ENCODE measurements around the gene IL20.

Gene IL20

DNA sequence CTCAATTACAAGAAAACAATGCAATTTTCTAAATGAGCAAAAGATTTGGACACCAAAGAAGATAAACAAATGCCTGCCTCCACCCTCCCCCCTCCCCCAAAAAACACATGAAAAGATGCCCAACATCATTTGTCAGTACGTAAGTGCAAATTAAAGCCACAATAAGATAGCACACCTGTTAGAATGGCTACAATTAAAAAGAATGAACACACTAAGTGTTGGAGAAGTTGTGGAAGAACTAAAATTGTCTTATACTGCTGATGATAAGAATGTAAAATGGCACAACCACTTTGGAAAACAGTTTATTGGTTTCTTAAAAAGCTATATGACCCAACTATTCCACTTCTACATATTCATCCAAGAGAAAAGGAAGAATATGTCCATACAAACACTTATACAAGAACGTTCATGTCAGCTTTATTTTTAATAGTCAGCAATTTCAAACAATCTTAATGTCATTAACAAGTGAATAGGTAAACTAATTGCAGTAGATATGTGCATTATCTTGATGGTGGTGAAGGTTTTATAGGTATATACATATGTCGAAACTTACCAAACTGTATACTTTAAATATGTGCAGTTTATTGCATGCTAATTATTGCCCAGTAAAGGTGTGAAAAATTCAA lies 10.4 kb downstream of the IL20 start:
- DNase-seq: no peak

DNA sequence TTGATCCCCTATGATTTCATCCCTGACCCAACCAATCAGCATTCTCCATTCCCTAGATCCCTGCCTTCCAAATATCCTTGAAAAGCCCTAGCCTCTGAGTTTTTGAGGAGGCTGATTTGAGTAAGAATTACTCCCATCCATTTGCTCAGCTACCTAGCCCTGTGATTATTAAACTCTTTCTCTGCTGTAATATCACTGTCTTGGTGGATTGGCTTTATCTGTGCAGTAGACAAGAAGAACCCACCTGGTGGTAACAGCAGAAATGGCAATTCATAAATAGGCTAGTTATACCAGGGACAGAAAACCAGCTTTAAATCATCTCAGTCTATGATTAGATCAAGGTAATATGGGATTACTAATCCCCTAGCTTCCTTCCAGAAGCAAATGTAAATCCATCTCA lies 13.0 kb downstream of the IL20 start:
- DNase-seq: no peak

DNA sequence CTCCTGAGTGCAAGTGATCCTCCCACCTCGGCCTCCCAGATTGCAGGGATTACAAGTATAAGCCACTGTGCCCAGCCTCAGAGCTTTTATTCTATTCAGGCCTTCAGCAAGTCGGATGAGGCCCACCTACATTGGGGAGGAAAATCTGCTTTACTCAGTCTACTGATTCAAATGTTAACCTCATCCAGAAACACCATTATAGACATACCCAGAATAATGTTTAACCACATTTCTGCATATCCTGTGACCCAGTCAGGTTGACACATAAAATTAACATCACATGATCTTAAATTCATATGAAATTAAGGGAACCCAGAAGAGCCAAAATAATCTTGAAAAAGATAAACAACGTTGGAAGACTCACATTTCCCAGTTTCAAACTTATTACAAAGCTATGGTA lies 14.9 kb downstream of the IL20 start:
- no peak for DNase-seq

DNA sequence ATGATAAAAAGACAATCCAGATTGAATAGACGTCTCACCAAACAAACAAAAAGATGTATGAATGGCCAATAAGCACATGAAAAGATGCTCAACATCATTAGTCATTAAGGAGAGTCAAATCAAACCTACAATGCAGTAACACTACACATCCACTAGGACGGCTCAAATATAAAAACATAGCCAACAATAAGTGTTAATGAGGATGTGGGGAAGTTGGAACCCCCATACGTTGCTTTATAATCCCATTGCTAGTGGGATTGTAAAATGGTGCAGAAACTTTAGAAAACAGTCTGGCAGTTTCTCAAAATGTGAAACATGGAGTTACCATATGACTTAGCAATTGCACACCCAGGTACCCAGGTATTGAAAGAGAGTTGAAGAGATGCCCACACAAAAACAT lies 17.1 kb downstream of the IL20 start:
- DNase-seq: no peak

DNA sequence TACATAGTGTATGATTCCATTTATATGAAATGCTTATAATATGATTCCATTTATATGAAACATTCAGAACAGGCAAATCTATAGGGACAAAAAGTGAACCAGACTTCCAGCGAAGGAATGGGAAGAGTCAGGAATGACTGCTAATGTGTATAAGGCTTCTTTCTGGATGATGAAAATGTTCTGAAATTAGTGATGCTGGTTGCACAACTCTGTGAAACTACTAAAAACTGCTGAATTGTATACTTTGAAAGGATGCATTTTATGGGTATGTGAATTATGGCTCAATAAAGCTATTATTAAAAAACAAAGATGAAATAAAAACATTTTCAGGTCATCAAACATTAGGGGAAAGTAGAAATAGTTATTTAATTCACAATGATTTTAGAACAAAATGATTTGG lies 17.7 kb downstream of the IL20 start:
- DNase-seq: no peak

DNA sequence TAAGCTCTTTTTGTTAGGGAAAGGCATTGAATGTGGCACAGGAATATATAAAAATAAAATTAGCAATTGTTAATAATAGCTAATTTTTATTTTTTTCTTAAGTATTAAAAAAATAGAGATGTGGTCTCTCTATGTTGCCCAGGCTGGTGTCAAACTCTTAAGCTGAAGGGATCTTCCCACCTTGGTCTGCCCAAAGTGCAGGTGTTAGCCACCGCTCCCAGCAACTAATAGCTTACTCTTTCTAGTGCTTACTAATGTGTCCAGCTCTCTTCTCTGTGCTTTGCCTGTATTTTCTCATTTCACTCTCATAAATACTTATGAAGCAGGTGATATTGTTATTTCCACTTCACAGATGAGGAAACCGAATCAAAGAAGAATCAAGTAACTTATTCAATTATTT lies 18.5 kb downstream of the IL20 start:
- no peak for DNase-seq

DNA sequence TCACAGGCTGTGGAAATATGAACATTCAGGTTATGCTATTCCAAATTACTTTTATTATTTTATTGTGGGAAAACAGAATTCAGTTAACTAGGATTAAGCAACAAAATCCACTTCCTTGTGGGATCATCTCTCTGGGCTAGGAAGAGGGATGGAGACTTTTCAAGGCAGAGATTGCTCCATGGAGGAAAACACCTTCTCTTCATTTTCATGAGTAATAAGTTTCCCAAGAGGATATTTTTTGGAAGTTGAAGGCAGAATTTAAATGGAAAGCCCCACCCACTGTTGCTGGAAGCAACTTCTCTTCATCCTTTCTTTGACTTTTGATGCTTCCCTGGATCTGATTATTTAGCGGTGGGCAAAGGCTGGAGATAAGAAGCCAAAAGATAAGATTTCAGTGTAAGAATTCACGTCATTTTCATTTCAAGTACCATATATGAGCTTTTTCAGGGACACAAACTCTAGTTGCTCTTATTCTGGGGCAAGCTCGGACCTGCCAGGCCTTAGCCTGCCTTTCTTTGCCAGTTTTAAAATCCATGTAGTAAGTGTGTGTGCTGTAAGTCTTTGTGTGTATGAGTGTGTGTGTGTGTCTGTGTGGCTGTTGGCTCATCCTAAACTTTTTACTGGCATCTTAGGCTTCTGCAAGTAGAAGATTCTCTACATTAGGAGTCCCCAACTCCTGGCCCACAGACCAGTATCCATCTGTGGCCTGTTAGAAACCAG lies 20.1 kb downstream of the IL20 start:
- DNase-seq: no peak

DNA sequence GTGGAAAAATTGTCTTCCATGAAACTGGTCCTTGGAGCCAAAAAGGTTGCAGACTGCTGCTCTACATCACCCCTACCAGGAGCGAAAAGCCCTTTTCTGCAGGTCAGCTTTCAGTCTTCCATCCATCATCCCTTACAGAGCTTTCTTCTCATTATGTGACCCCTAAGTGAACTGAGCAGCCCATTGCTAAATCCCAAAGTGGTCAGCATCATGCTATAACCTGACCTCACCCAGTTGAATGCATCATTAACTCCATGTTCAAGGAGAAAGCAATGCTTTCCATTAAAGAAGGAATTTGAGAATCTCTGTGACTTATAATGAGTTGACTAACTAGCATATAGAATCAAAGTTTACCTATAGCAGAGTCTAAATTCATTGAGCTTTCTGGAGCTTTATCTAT lies 21.4 kb downstream of the IL20 start:
- no peak for DNase-seq

DNA sequence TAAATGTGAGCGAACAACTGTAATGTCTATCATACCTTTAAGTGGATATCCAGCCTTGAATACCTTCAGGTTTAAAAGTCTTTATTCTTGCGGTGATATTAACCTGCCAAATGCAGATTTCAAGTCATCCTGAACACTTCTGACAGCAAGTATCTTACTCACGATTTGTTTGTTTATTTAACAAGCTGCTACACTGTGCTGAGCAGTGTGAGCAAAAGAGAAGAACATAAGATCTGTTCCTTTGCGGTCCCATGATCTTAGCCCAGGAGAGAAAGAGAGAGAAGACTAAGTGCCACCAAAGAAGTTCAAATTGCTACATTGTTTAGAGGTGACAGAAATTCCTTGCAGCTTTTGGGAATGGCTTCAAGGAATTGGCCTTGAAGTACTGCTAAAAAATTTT lies 22.3 kb downstream of the IL20 start:
- no peak for DNase-seq

DNA sequence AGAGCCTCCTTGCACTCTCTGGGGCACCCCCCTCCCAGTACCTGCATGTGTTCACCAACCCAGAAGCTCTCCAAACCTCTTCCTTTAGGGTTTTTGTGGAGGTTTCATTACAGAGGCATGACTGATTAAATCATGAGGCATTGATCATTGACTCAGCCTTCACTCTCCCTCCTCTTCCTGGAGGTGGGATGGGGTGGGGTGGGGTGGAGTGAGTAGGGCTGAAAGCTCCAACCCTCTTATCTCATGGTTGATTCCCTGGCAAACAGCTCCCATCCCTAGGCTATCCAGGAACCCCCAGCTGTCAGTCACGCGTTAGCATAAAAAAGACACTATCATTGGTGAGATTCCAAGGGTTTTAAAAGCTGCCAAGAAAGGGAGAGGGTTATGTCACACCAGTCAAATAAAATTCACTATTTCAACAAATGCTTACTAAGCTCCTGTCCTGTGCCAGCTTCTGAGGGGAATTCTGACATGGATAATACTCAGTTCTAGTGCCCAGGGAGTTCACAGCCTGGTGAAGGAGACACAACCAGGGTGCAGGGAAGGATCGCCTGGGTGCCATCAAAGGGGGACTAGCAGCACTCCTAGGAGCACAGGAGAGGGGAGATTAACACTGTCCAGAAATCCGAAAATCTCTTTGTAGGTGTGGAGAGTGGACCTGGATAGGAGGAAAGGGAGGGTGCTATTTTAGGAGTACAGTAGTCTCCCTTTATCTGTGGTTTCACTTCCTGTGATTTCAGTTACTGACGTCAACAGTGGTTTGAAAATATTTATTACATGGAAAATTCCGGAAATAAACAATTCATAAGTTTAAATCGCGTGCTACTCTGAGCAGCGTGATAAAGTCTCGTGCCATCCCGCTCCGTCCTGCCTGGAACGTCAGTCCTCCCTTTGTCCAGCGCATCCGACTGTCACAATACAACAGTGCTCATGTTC lies 25.0 kb downstream of the IL20 start:
- no peak for DNase-seq

DNA sequence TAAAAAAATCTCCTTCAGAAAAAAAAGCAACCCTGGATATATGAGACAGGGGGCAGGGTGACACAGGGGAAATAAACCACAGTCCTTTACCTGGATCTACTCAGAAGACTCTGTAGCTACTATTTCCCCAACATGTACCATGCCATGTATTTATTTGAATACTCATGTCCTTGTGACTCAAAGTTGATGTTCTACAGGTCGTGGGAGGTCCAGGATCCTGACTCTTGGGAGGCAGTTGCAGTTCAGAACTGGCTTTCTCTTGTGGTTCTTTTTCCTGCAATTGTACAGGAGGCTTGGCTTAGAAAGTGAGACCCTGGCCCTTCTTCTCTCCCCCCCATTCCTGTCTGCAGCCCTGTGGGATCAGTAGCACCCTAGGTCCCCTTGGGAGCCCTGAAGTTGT lies 26.0 kb downstream of the IL20 start:
- DNase-seq: no peak

DNA sequence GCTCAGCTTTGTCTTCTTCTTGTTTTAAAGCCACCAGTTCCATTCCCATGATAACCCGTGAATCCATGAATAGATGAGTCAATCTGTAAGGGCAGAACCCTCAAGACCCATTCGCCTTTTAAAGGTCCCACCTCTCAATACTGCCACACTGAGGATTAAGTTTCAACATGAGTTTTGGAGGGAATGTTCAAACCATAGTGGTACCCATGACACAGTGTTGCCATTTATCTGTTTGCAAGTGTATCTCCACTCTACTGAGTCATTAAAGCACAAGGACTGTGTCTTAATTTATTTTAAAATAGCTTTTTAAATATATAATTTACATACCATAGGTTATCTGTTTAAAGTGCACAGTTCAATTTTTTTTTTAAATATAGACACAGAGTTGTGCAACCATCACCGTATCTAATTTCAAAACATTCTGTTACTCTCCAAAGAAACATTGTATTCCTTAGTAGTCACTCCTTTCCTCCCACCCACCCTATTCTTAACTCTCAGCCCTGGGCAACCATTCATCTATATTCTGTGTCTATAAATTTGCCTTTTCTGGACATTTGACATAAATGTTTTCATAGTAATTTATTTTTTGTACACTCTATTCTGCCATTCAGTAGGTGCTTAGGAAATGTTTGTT lies 27.0 kb downstream of the IL20 start:
- DNase-seq: no peak

DNA sequence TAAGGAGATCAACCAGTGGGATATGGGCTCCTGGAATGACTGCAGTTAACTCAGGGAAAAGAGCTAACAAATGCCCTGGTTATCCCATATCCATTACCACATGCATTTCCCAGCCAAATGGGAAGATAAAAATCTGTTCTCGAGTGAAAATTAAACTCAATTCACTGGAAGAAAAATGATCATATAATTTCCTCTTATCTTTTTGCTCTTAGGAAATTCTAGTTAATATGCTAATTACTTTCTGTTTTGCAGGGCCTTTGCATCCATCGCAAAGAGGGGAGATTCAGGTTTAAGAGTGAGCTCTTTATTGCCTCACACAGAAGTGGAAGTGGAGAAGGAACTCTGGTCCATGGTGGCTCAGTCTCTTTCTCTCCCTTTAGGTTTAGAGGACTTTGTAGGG lies 28.0 kb downstream of the IL20 start:
- DNase-seq: no peak

DNA sequence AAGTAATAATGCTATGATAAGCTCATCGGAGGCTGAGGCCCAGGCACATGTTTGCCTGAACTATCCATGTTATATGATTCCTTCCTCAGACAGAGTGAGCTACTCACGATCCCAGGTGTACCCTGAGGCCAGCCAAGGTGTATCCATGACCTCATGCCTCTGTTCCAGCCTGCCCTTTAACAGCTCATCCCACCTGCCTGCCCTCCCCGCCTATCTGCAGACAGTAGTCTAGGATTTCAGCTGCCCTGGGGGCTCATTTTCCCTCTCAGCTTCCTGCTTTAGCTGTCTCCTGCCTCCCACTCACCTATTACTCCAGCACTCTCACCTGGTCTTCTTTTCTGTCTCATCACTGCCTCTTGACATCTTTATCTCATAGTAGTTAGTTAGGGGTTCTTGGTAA lies 29.9 kb downstream of the IL20 start:
- DNase-seq: no peak

DNA sequence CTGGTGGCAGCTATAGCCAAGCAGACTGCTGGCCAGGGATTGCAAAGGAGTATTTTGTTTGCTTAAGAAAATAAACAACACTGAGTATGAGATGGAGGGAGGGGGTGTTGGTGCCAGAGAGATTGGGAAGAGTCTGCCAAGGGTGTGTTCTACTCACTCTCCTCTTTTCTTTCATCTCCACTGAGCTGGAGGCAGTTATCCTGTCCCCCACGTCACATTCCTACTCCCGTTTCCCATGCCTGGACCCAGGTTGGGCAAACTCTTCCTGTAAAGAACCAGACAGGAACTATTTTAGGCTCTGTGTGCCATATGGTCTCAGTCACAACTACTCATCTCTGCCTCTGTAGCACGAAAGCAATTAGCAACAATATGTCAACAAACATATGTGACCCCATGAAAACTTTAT lies 30.4 kb downstream of the IL20 start:
- DNase-seq: no peak

DNA sequence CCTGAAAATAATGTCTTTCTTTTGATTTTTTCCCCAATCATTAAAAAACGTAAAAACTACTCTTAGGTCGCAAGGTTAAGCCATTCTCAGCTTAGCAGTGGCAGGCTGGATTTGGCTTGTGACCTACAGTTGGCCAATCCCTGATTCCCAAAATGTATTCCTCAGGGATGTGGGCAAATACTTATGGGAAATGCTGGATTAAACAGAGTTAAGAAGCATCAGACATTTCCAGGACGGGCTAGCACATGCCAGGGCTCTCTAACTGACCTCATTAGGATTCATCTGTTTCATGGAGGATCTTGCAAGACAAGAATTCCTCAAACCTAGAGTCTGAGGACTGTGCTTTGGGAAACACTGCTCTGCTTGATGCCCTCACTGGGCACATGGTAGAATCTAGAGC lies 30.8 kb downstream of the IL20 start:
- no peak for DNase-seq

DNA sequence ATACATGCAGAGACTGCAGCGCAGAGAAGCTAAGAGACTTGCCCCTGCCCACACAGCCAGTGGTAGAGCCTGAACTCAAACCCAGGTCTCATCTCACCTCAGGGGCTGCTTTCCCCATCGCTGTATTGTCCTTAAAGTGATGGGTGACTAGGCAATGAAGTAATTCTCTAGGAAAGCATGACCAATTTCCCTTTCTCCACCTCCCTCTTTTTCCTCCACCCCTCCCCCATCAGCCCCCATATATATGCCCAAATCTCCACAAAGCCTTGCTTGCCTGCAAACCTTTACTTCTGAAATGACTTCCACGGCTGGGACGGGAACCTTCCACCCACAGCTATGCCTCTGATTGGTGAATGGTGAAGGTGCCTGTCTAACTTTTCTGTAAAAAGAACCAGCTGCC lies 31.8 kb downstream of the IL20 start, which contains the start of gene IL24:
Gene IL24, plus strand, starts transcription at position 269 of the 400 bp plus-strand sequence. CDS start 390 bp downstream, outside the sequence.
- no peak for DNase-seq

DNA sequence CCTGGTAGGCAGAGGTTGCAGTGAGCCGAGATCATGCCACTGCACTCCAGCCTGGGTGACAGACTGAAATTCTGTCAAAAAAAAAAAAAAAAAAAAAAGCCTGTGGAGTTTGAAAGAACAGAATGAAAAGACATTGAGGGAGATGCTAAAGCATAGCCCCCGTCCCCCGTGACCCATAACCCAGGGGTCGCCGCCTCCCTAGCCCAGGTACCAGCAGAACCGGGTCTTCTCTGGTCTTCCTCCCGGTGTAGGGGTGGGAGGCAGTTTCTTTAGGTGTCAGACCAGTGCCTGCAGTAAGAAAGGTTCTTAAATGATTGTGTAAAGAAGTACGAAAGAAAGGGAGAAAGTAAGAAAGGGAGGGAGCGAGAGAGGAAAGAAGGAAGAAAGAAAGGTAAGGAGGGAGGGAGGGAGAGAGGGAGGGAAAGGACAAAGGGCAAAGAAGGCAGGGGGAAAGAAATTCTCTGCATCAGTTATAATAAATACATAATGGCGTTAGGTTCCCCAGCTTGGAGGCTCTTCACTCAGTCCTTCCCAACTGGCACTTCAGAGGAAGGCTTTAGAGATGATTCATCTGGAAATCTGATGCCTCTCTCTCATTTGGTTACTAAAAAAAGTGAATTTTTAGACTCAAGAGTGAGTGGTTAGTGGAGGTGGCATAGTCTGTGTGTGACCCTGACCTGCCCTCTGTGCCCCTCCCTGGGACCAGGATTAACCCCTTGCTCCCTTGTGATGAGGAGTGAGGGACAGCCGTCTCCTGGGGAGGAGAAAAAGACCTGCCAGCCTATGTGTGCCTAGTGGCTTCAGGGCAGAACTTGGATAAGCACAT lies 32.9 kb downstream of the IL20 start:
- no peak for DNase-seq

DNA sequence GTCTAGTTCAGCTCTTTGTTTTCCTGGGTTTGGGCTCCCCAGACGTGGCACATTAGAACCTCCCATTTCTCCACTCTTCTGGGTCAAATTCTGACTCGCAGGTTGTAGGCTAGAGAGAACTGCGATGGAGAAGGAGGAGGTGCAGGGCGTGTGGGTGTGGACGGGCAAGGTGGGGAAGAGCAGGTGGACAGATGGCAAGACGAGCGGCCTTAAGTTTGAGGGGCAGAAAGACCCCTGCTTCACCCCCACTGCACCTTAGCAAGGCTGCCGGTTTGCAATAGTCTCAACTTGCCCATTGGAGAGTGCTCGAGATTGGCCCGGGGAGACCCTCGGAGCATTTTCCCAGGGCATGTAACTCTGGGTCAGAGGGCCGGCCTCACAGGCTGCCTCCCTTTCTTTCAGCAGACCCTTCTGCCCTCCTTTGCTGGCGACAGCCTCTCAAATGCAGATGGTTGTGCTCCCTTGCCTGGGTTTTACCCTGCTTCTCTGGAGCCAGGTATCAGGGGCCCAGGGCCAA lies 33.5 kb downstream of the IL20 start:
- DNase-seq: no peak

DNA sequence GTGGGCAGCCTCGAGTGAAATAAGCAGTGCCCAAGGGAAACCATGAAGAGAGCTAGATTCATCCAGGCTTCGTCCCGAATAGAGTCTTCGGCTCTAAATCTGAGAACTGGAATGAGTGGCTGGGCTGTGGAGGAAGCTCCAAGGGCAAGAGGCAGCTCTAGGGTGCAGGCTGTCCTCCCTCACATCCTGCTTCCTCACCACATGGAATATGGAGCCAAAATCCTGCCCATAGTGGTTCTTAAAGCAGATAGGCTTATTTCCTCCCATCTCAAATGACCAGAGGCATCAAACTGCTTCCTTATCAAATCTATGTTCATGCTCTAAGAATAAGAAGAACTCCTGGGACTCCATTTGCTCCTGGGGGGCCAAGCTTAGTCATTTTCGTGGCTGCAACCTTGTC lies 34.3 kb downstream of the IL20 start:
- DNase-seq: no peak

DNA sequence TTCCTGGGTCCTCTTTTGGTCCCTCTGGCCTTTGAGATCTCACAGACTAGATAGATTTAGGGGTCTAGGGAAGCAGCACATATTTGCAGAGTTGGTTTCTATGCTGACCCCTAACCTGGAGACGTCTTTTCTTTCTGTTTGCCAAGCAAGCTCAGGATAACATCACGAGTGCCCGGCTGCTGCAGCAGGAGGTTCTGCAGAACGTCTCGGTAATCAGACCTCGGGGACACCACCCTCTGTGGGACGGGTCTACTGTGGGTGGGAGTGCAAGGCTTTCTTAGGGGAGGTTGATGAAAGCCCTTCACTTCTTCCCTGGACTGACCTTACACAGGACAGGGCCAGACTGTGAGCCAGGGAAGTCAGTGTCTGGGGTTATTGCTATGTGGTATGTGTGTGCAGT lies 34.7 kb downstream of the IL20 start:
- DNase-seq: no peak

Data from amygdala (tissue), 56 donors.